ENCODE results near the gene RBBP5. TPM values are rescaled to one million over a fixed set of nuclear protein-coding genes. Genes with fewer than 3 reads are reported as not detected.
A peak's percentile ranks its signal among the peaks of the same experiment; 100 is the strongest.

RBBP5 gene
- total RNA-seq, 1 donor: 17.2 TPM

GRCh38 chr1:205144046-205144720 lies 22.4 kb upstream of the RBBP5 start:
- peaks cover 4% of the 10 kb centered on the region for H3K4me1 ChIP-seq (ENCODE audit: insufficient read depth, low read length)
- no peaks in the 10 kb centered on the region for H3K27me3 ChIP-seq (ENCODE audit: insufficient read depth, low read length)
- no peaks in the 10 kb centered on the region for H3K9me3 ChIP-seq (ENCODE audit: low read depth, low read length)
- H3K4me3 ChIP-seq (ENCODE audit: low read length): no peak overlapping the region

GRCh38 chr1:205142102-205142469 lies 20.3 kb upstream of the RBBP5 start:
- Histone ChIP-seq H3K4me3 (ENCODE audit: low read length) (no peak overlapping the region), H3K9me3 (ENCODE audit: low read depth, low read length) (no peaks in the 10 kb centered on the region), H3K4me1 (ENCODE audit: insufficient read depth, low read length) (peaks cover 9% of the 10 kb centered on the region), H3K27me3 (ENCODE audit: insufficient read depth, low read length) (no peaks in the 10 kb centered on the region)

- H3K4me3 ChIP-seq (ENCODE audit: low read length): no peak overlapping the region
- no peaks in the 10 kb centered on the region for H3K27me3 ChIP-seq (ENCODE audit: insufficient read depth, low read length)
- peaks cover 9% of the 10 kb centered on the region for H3K4me1 ChIP-seq (ENCODE audit: insufficient read depth, low read length)
- no peaks in the 10 kb centered on the region for H3K9me3 ChIP-seq (ENCODE audit: low read depth, low read length)
Observed at GRCh38 chr1:205141236-205142101, 19.7 kb upstream of the RBBP5 start.

GRCh38 chr1:205140113-205140512 lies 18.3 kb upstream of the RBBP5 start:
- Histone ChIP-seq H3K9me3 (ENCODE audit: low read depth, low read length) (no peaks in the 10 kb centered on the region), H3K4me1 (ENCODE audit: insufficient read depth, low read length) (peaks cover 9% of the 10 kb centered on the region), H3K27me3 (ENCODE audit: insufficient read depth, low read length) (no peaks in the 10 kb centered on the region), H3K4me3 (ENCODE audit: low read length) (no peak overlapping the region)

GRCh38 chr1:205137901-205138300 lies 16.1 kb upstream of the RBBP5 start:
- H3K27me3 ChIP-seq (ENCODE audit: insufficient read depth, low read length): no peaks in the 10 kb centered on the region
- H3K9me3 ChIP-seq (ENCODE audit: low read depth, low read length): no peaks in the 10 kb centered on the region
- no peak overlapping the region for H3K4me3 ChIP-seq (ENCODE audit: low read length)
- peaks cover 9% of the 10 kb centered on the region for H3K4me1 ChIP-seq (ENCODE audit: insufficient read depth, low read length)

- Histone ChIP-seq H3K4me3 (ENCODE audit: low read length) (no peak overlapping the region), H3K4me1 (ENCODE audit: insufficient read depth, low read length) (peaks cover 3% of the 10 kb centered on the region), H3K27me3 (ENCODE audit: insufficient read depth, low read length) (no peaks in the 10 kb centered on the region), H3K9me3 (ENCODE audit: low read depth, low read length) (no peaks in the 10 kb centered on the region)
Observed at GRCh38 chr1:205133287-205133686, 11.5 kb upstream of the RBBP5 start.

- Histone ChIP-seq H3K9me3 (ENCODE audit: low read depth, low read length) (no peaks in the 10 kb centered on the region), H3K4me1 (ENCODE audit: insufficient read depth, low read length) (peaks cover 5% of the 10 kb centered on the region), H3K27me3 (ENCODE audit: insufficient read depth, low read length) (no peaks in the 10 kb centered on the region), H3K4me3 (ENCODE audit: low read length) (no peak overlapping the region)
Observed at GRCh38 chr1:205129447-205130029, 7.8 kb upstream of the RBBP5 start.

GRCh38 chr1:205128050-205128449 lies 6.3 kb upstream of the RBBP5 start:
- Histone ChIP-seq H3K4me1 (ENCODE audit: insufficient read depth, low read length) (peaks cover 9% of the 10 kb centered on the region), H3K9me3 (ENCODE audit: low read depth, low read length) (no peaks in the 10 kb centered on the region), H3K27me3 (ENCODE audit: insufficient read depth, low read length) (no peaks in the 10 kb centered on the region), H3K4me3 (ENCODE audit: low read length) (no peak overlapping the region)

- Histone ChIP-seq H3K4me3 (ENCODE audit: low read length) (no peak overlapping the region), H3K27me3 (ENCODE audit: insufficient read depth, low read length) (no peaks in the 10 kb centered on the region), H3K4me1 (ENCODE audit: insufficient read depth, low read length) (peaks cover 13% of the 10 kb centered on the region)
Observed at GRCh38 chr1:205127646-205128045, 5.9 kb upstream of the RBBP5 start.

GRCh38 chr1:205124726-205125125 lies 2.9 kb upstream of the RBBP5 start:
- Histone ChIP-seq H3K27me3 (ENCODE audit: insufficient read depth, low read length) (no peaks in the 10 kb centered on the region), H3K4me3 (ENCODE audit: low read length) (no peak overlapping the region), H3K4me1 (ENCODE audit: insufficient read depth, low read length) (peaks cover 31% of the 10 kb centered on the region), H3K9me3 (ENCODE audit: low read depth, low read length) (no peaks in the 10 kb centered on the region)

More at GRCh38 chr1:205127646-205128045, 5.9 kb upstream of the RBBP5 start:
- no peaks in the 10 kb centered on the region for H3K9me3 ChIP-seq (ENCODE audit: low read depth, low read length)

- Histone ChIP-seq H3K4me3 (ENCODE audit: low read length) (peak overlapping the region; percentile 88), H3K4me1 (ENCODE audit: insufficient read depth, low read length) (peaks cover 41% of the 10 kb centered on the region), H3K27me3 (ENCODE audit: insufficient read depth, low read length) (no peaks in the 10 kb centered on the region), H3K9me3 (ENCODE audit: low read depth, low read length) (no peaks in the 10 kb centered on the region)
Observed at GRCh38 chr1:205122489-205122882, 708 bp upstream of the RBBP5 start.

GRCh38 chr1:205118752-205119151 lies 3.0 kb downstream of the RBBP5 start:
- Histone ChIP-seq H3K4me1 (ENCODE audit: insufficient read depth, low read length) (peaks cover 36% of the 10 kb centered on the region), H3K27me3 (ENCODE audit: insufficient read depth, low read length) (no peaks in the 10 kb centered on the region), H3K9me3 (ENCODE audit: low read depth, low read length) (no peaks in the 10 kb centered on the region), H3K4me3 (ENCODE audit: low read length) (no peak overlapping the region)

- no peak overlapping the region for H3K4me3 ChIP-seq (ENCODE audit: low read length)
- no peaks in the 10 kb centered on the region for H3K9me3 ChIP-seq (ENCODE audit: low read depth, low read length)
- no peaks in the 10 kb centered on the region for H3K27me3 ChIP-seq (ENCODE audit: insufficient read depth, low read length)
- H3K4me1 ChIP-seq (ENCODE audit: insufficient read depth, low read length): no peaks in the 10 kb centered on the region
Observed at GRCh38 chr1:205111354-205111753, 10.4 kb downstream of the RBBP5 start.

GRCh38 chr1:205109711-205110110 lies 12.1 kb downstream of the RBBP5 start:
- Histone ChIP-seq H3K9me3 (ENCODE audit: low read depth, low read length) (no peaks in the 10 kb centered on the region), H3K4me3 (ENCODE audit: low read length) (no peak overlapping the region), H3K4me1 (ENCODE audit: insufficient read depth, low read length) (no peaks in the 10 kb centered on the region), H3K27me3 (ENCODE audit: insufficient read depth, low read length) (no peaks in the 10 kb centered on the region)

GRCh38 chr1:205109269-205109668 lies 12.5 kb downstream of the RBBP5 start:
- no peak overlapping the region for H3K4me3 ChIP-seq (ENCODE audit: low read length)
- H3K27me3 ChIP-seq (ENCODE audit: insufficient read depth, low read length): no peaks in the 10 kb centered on the region
- no peaks in the 10 kb centered on the region for H3K9me3 ChIP-seq (ENCODE audit: low read depth, low read length)
- no peaks in the 10 kb centered on the region for H3K4me1 ChIP-seq (ENCODE audit: insufficient read depth, low read length)
